Stimulated activated CD8-positive, alpha-beta memory T cell treated with anti-CD3 and anti-CD28 coated beads, Interleukin-4, amount 100 ng/mL, for 48 hours (primary cell): ENCODE measurements around the gene KMT2B.
A peak's percentile ranks its signal among the peaks of the same experiment; 100 is the strongest.
"Not testable (repeated sequence)": the region's sequence is repeated elsewhere in the genome, so short reads cannot be mapped to it uniquely, and the experiment has no call there.

Experiments used
- DNase-seq: peaks from one replicate; pipeline ENCODE4 v3.0.0-alpha.2; 2020

The KMT2B gene

GRCh38 chr19:35757231-35757748 lies 39.5 kb downstream of the KMT2B start:
- peak; percentile 58 for DNase-seq

GRCh38 chr19:35757749-35758608 lies 40.2 kb downstream of the KMT2B start, which contains the start of gene PROSER3:
Gene PROSER3 (plus strand): TSS chr19:35758176. CDS start chr19:35758216, 40 bp downstream.
- peak; percentile 99 for DNase-seq

GRCh38 chr19:35759697-35760096 lies 41.9 kb downstream of the KMT2B start:
- no peak for DNase-seq

- no peak for DNase-seq
Observed at GRCh38 chr19:35760711-35761349, 43.0 kb downstream of the KMT2B start.

- DNase-seq = no peak
Observed at GRCh38 chr19:35764432-35765315, 46.9 kb downstream of the KMT2B start.

- no peak for DNase-seq
Observed at GRCh38 chr19:35766571-35767104, 48.8 kb downstream of the KMT2B start.

GRCh38 chr19:35767288-35768081 lies 49.7 kb downstream of the KMT2B start:
- no peak for DNase-seq

GRCh38 chr19:35768082-35768421 lies 50.2 kb downstream of the KMT2B start:
- DNase-seq = no peak

- DNase-seq = not testable (repeated sequence)
Observed at GRCh38 chr19:35772362-35772761, 54.6 kb downstream of the KMT2B start.

GRCh38 chr19:35773020-35773806 lies 55.4 kb downstream of the KMT2B start:
- no peak for DNase-seq

- no peak for DNase-seq
Observed at GRCh38 chr19:35774274-35775045, 56.7 kb downstream of the KMT2B start.

GRCh38 chr19:35775046-35775297 lies 57.2 kb downstream of the KMT2B start:
- no peak for DNase-seq

- DNase-seq = peak; percentile 100
Observed at GRCh38 chr19:35775298-35776101, 57.7 kb downstream of the KMT2B start, which contains the start of gene ARHGAP33. Gene ARHGAP33 (plus strand): TSS chr19:35775564. CDS start chr19:35775659, 95 bp downstream.

GRCh38 chr19:35776102-35776788 lies 58.4 kb downstream of the KMT2B start:
- DNase-seq = no peak

- no peak for DNase-seq
Observed at GRCh38 chr19:35777086-35777841, 59.5 kb downstream of the KMT2B start.

GRCh38 chr19:35777961-35778360 lies 60.2 kb downstream of the KMT2B start:
- DNase-seq = no peak

- no peak for DNase-seq
Observed at GRCh38 chr19:35779033-35779432, 61.2 kb downstream of the KMT2B start.

- no peak for DNase-seq
Observed at GRCh38 chr19:35780058-35780457, 62.3 kb downstream of the KMT2B start.
